GM19099 (cell line): ENCODE measurements around the gene CISD2.

ENCODE experiments used
- POLR2A ChIP-seq: IDR thresholded peaks from 3 replicates; pipeline ENCODE4 v1.6.1; 2011; ENCODE audit warnings: low read depth; ENCODE audit not compliant: insufficient read length; ENCODE audit errors: extremely low read depth

CISD2 gene

DNA sequence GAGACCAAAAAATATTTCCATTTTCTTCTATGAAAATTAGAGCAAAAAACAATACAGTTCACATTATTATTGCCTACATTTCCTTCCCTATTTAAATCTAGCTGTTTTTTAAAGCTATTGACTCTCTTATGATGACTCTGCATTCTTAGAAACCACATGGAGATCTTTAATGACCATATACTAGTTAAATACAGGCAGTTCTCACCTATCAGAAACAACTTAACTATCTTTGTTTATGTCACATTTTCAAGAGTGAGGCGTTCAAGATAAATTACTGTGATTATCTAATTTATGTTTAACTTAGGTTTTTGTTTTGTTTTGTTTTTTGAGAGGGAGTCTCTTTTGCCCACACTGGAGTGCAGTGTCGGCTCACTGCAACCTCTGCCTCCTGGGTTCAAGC is 3.0 kb downstream of the CISD2 start:
- no peak for TF ChIP-seq POLR2A

DNA sequence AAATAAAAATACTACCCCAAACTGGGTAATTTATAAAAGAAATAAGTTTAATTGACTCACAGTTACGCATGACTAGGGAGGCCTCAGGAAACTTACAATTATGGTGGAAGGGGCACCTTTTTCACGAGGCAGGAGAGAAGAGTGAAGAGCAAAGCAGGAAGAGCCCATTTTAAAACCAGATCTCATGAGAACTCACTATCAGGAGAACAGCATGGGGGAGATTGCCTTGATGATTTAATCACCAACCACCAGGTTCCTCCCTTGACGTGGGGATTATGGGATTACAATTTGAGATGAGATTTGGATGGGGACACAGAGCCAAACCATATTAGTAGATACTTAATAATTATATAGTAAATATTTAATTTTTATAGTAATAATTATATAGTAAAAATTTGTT is 10.1 kb downstream of the CISD2 start:
- TF ChIP-seq POLR2A, result no peak

GRCh38 chr4:102881343-102881742 is 12.6 kb downstream of the CISD2 start:
- TF ChIP-seq POLR2A, result no peak

GRCh38 chr4:102883278-102883677 is 14.5 kb downstream of the CISD2 start:
- TF ChIP-seq POLR2A, result no peak

- no peak for TF ChIP-seq POLR2A
These were observed 33.0 kb downstream of the CISD2 start for GRCh38 chr4:102901804-102902203.

DNA sequence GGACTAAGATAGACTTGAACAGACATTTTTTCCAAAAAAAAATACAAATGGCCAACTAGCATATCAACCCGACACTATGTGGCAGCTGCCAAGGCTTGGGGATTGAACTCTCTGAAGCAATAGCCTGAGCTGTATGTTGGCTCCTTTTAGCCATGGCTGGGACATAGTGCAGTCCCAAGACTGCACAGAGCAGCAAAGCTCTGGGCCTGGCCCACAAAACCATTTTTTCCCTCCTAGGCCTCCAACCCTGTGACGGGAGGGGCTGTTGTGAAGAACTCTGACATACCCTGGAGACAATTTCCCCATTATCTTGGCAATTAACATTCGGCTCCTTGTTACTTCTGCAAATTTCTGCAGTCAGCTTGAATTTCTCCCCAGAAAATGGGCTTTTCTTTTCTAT is 50.1 kb downstream of the CISD2 start:
- TF ChIP-seq POLR2A, result no peak

GRCh38 chr4:102935716-102936115 is 66.9 kb downstream of the CISD2 start:
- no peak for TF ChIP-seq POLR2A
